ENCODE measurements around the gene RGS3. TPM values are rescaled to one million over a fixed set of nuclear protein-coding genes. Genes with fewer than 3 reads are reported as not detected.

The RGS3 gene
- total RNA-seq, 1 experiment from 2014 or later, result 16.6 TPM

GRCh38 chr9:113526841-113527240 lies 63.3 kb downstream of the RGS3 start:
- TF ChIP-seq CTCF (IDR thresholded peaks at IDR 0.05), result no peak
- TF ChIP-seq ATF1 (CRISPR knock-in tag; IDR thresholded peaks at IDR 0.05), result no peak
- no peak for TF ChIP-seq GRHL2 (CRISPR knock-in tag; IDR thresholded peaks at IDR 0.05; ENCODE audit: insufficient replicate concordance, severe bottlenecking)
- no peak for TF ChIP-seq ETV6 (CRISPR knock-in tag; IDR thresholded peaks at IDR 0.05)
- no peak for TF ChIP-seq PRRX2 (CRISPR knock-in tag; IDR thresholded peaks at IDR 0.05)
- no peak for TF ChIP-seq FOXJ3 (CRISPR knock-in tag; IDR thresholded peaks at IDR 0.05; ENCODE audit: borderline replicate concordance)
- no peak for TF ChIP-seq ZBTB43 (CRISPR knock-in tag; IDR thresholded peaks at IDR 0.05)
- no peak for TF ChIP-seq SMAD4 (CRISPR knock-in tag; IDR thresholded peaks at IDR 0.05)
- no peak for TF ChIP-seq NR3C1 (CRISPR knock-in tag; conservative IDR thresholded peaks at IDR 0.05; ENCODE audit: low read depth)
- TF ChIP-seq PREB (CRISPR knock-in tag; IDR thresholded peaks at IDR 0.05; ENCODE audit: borderline replicate concordance), result no peak
- no peak for TF ChIP-seq CBFB (CRISPR knock-in tag; IDR thresholded peaks at IDR 0.05; ENCODE audit: low read depth)
- TF ChIP-seq NFATC4 (CRISPR knock-in tag; IDR thresholded peaks at IDR 0.05), result no peak
- TF ChIP-seq TEAD1 (CRISPR knock-in tag; IDR thresholded peaks at IDR 0.05), result no peak
- TF ChIP-seq ZSCAN18 (CRISPR knock-in tag; IDR thresholded peaks at IDR 0.05), result no peak
- ATAC-seq (no peak), DNase-seq (ENCODE audit: low spot score) (no peak)
- ChIA-PET CTCF (no interaction called here), POLR2A (no interaction called here)
- Mint-ChIP-seq H3K4me3 (no peak overlapping the region), H3K27me3 (ENCODE audit: low read depth) (no peaks in the 10 kb centered on the region), H3K4me1 (peaks cover 15% of the 10 kb centered on the region), H3K27ac (0 out of 2 replicates have a peak overlapping the region, but pooled peaks have one; percentile 10), H3K36me3 (no peaks in the 10 kb centered on the region), H3K9me3 (no peaks in the 10 kb centered on the region)

GRCh38 chr9:113528088-113528487 lies 64.6 kb downstream of the RGS3 start:
- Mint-ChIP-seq H3K4me3 (no peak overlapping the region), H3K27me3 (ENCODE audit: low read depth) (no peaks in the 10 kb centered on the region), H3K27ac (no peak overlapping the region), H3K9me3 (no peaks in the 10 kb centered on the region), H3K36me3 (no peaks in the 10 kb centered on the region), H3K4me1 (peaks cover 15% of the 10 kb centered on the region)
- DNase-seq (ENCODE audit: low spot score) (no peak), ATAC-seq (no peak)
- ChIA-PET CTCF (interaction anchor here (1.2 kb wide), 1 partner anchor 63 kb away, joined by 3 read pairs; no protein-coding TSS in a partner anchor), POLR2A (no interaction called here)
- no peak for TF ChIP-seq PREB (CRISPR knock-in tag; IDR thresholded peaks at IDR 0.05; ENCODE audit: borderline replicate concordance)
- TF ChIP-seq SMAD3 (CRISPR knock-in tag; IDR thresholded peaks at IDR 0.05; ENCODE audit: borderline replicate concordance), result no peak
- no peak for TF ChIP-seq HMGA2 (CRISPR knock-in tag; IDR thresholded peaks at IDR 0.05)
- no peak for TF ChIP-seq SP1 (CRISPR knock-in tag; conservative IDR thresholded peaks at IDR 0.05)
- TF ChIP-seq CBFB (CRISPR knock-in tag; IDR thresholded peaks at IDR 0.05; ENCODE audit: low read depth), result no peak
- TF ChIP-seq ATF3 (CRISPR knock-in tag; conservative IDR thresholded peaks at IDR 0.05), result no peak
- TF ChIP-seq NR1H2 (CRISPR knock-in tag; IDR thresholded peaks at IDR 0.05), result no peak
- TF ChIP-seq SOX15 (CRISPR knock-in tag; IDR thresholded peaks at IDR 0.05), result no peak
